HCT116 (cell line): ENCODE measurements around the gene DUSP16. TPM values are rescaled to one million over a fixed set of nuclear protein-coding genes. Genes with fewer than 3 reads are reported as not detected.

Experiments used
- ATAC-seq: fragments of 200-7000 bp; cut with Tn5 transposase; 2 replicates; pipeline ENCODE4 v1.9.1; 2020; ENCODE audit warnings: mild to moderate bottlenecking, moderate library complexity
- BruUV-seq: library from RNA; stranded (reverse); fragments of 400-500 nt; replicated peaks from 2 replicates; lab custom pipeline; 2021; lab: Mats Ljungman, UMichigan
- CTCF ChIA-PET: fragments of 300-600 bp; sonication (Branson Sonifier 250); formaldehyde crosslinking; loops from one replicate; lab custom pipeline; 2021; ENCODE audit warnings: antibody characterized with exemption; lab: Charles Lee
- POLR2A ChIA-PET: fragments of 300-600, 350-600 bp; sonication (Branson Sonifier 250); formaldehyde crosslinking; loops from one replicate; lab custom pipeline; 2021; ENCODE audit warnings: antibody characterized with exemption; lab: Charles Lee
- RAD21 ChIA-PET, 2 experiments: fragments of 300-600 bp; sonication (Branson Sonifier 250); formaldehyde crosslinking; loops; one replicate each; lab custom pipeline; 2023; ENCODE audit warnings: low total read pairs in 2 of 2; ENCODE audit not compliant: uncharacterized antibody in 2 of 2, unreplicated experiment in 2 of 2, low non-redundant PET in 1 of 2; lab: Charles Lee
- DNase-seq: peaks from one replicate; pipeline ENCODE4 v3.0.0-alpha.2; 2010; ENCODE audit warnings: low read depth, low spot score
- H2AFZ ChIP-seq: fragments of 200-600 bp; shearing (Covaris generic), sonication (generic); 2 replicates; pipeline ENCODE4 v1.6.1; 2017; ENCODE audit warnings: low read depth, mixed run types, mixed read lengths, antibody characterized with exemption, low read length; ENCODE audit not compliant: poor library complexity, severe bottlenecking
- H3K27ac ChIP-seq: 2 replicates; pipeline ENCODE4 v1.5.1; 2012; ENCODE audit warnings: low read depth, low read length
- H3K27me3 ChIP-seq: fragments of 200-600 bp; sonication (generic); 2 replicates; pipeline ENCODE4 v1.6.1; 2016; ENCODE audit warnings: mixed run types, low read length, mixed read lengths; ENCODE audit not compliant: insufficient read depth
- H3K36me3 ChIP-seq, 2 experiments: fragments of 200-500 bp in 1 of 2; fragments of 200-600 bp in 1 of 2; sonication (Bioruptor generic) in 1 of 2; sonication (generic) in 1 of 2; 2 replicates each; pipeline versions ENCODE4 v1.5.1 to v1.6.1; 2014 to 2016; ENCODE audit warnings: low read length in 2 of 2, inconsistent platforms in 1 of 2, mixed read lengths in 1 of 2, mixed run types in 1 of 2; ENCODE audit not compliant: insufficient read depth in 2 of 2, control insufficient read depth in 1 of 2
- H3K4me1 ChIP-seq, 2 experiments: fragments of 200-600 bp in 1 of 2; sonication (generic) in 1 of 2; 2 replicates each; pipeline versions ENCODE4 v1.5.1 to v1.6.1; 2012 to 2017; ENCODE audit warnings: low read length in 2 of 2, inconsistent platforms in 1 of 2, mild to moderate bottlenecking in 1 of 2, mixed read lengths in 1 of 2, mixed run types in 1 of 2, moderate library complexity in 1 of 2; ENCODE audit not compliant: insufficient read depth in 2 of 2, control insufficient read depth in 1 of 2
- H3K4me2 ChIP-seq: fragments of 200-600 bp; sonication (generic); 2 replicates; pipeline ENCODE4 v1.6.1; 2017; ENCODE audit warnings: mixed run types, low read length, mixed read lengths
- H3K4me3 ChIP-seq, 2 experiments: fragments of 200-600 bp in 1 of 2; sonication (generic) in 1 of 2; replicated peaks in 1 of 2; 2 replicates each; pipeline ENCODE4 v1.5.1; 2011 to 2016; ENCODE audit warnings: low read length in 2 of 2, control low read depth in 1 of 2, low read depth in 1 of 2, mild to moderate bottlenecking in 1 of 2, mixed read lengths in 1 of 2, mixed run types in 1 of 2
- H3K79me2 ChIP-seq: fragments of 200-600 bp; sonication (generic); 2 replicates; pipeline ENCODE4 v1.6.1; 2017; ENCODE audit warnings: mild to moderate bottlenecking, mixed run types, low read length, moderate library complexity, mixed read lengths; ENCODE audit not compliant: insufficient read depth
- H3K9ac ChIP-seq: fragments of 200-600 bp; sonication (generic); 2 replicates; pipeline ENCODE4 v1.6.1; 2016; ENCODE audit warnings: low read length, mixed read lengths
- H3K9me2 ChIP-seq: fragments of 200-600 bp; sonication (generic), shearing (Covaris generic); 2 replicates; pipeline ENCODE4 v1.6.1; 2017; ENCODE audit warnings: mixed run types, mild to moderate bottlenecking, moderate library complexity; ENCODE audit not compliant: insufficient read depth
- H3K9me3 ChIP-seq, 2 experiments: fragments of 200-500 bp in 1 of 2; fragments of 200-600 bp in 1 of 2; sonication (Bioruptor generic) in 1 of 2; sonication (generic) in 1 of 2; 2 replicates each; pipeline ENCODE4 v1.6.1; 2014 to 2017; ENCODE audit warnings: low read length in 2 of 2, mixed read lengths in 2 of 2, inconsistent platforms in 1 of 2, low read depth in 1 of 2, mild to moderate bottlenecking in 1 of 2, mixed run types in 1 of 2, moderate library complexity in 1 of 2; ENCODE audit not compliant: control insufficient read depth in 1 of 2, insufficient read depth in 1 of 2
- H4K20me1 ChIP-seq: fragments of 200-600 bp; sonication (generic), shearing (Covaris generic); 2 replicates; pipeline ENCODE4 v1.6.1; 2017; ENCODE audit warnings: mixed run types, mild to moderate bottlenecking, moderate library complexity; ENCODE audit not compliant: insufficient read depth
- EZH2 ChIP-seq: fragments of 200-600 bp; sonication (generic); IDR thresholded peaks from 2 replicates; pipeline ENCODE4 v1.6.1; 2017; ENCODE audit warnings: antibody characterized with exemption, mixed run types
- EZH2phosphoT487 ChIP-seq: fragments of 200-600 bp; IDR thresholded peaks from 2 replicates; pipeline ENCODE4 v1.6.1; 2018; ENCODE audit warnings: antibody characterized with exemption, borderline replicate concordance
- JUND ChIP-seq: IDR thresholded peaks from 2 replicates; pipeline ENCODE4 v1.6.1; 2012
- REST ChIP-seq: IDR thresholded peaks from 2 replicates; pipeline ENCODE4 v1.6.1; 2012; ENCODE audit warnings: low read depth
- intact Hi-C: fragments of 100-400 bp; cut with micrococcal nuclease; formaldehyde crosslinking; loops from 2 replicates; pipeline ENCODE4 v1.10.0; 2022
- total RNA-seq: library from RNA; stranded (reverse); gene quantifications from one replicate; pipeline ENCODE4 v1.2.1, GENCODE V29; 2021; ENCODE audit not compliant: unreplicated experiment

DUSP16 gene
- total RNA-seq, 1 experiment from 2014 or later = 13.4 TPM

DNA sequence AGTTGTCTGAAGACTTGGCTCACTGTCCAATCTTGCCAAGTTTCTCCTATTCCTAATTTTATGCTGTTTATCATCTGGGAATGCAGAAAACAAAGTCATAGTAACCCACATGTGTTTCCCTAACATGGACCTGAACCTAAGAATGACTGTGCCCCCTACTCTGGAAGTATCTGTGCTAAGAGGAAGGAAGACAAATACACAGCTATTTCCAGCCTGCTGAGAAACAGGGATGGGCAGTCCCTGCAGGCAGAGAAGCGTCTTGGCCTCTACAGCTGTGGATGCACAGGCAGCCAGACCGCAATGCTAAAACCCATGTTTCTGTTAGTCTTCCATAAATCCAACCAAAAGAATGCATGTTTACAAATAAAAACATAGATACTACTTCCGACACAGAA, 56.2 kb downstream of the DUSP16 start:
- H3K4me1 ChIP-seq = 0 out of 4 replicates have a peak, but pooled peaks cover 0 to 4% of the 10 kb centered on the region in 2 experiments
- intact Hi-C loops = no loop called here
- no peak overlapping the region for H3K9ac ChIP-seq
- ChIA-PET CTCF (no interaction called here), RAD21 (no interaction called here), POLR2A (no interaction called here)
- no peaks in the 10 kb centered on the region for H4K20me1 ChIP-seq
- H3K4me3 ChIP-seq = no peak overlapping the region
- TF ChIP-seq EZH2phosphoT487 (no peak), REST (no peak), EZH2 (no peak), JUND (no peak)
- no peaks in the 10 kb centered on the region for H3K27me3 ChIP-seq
- no peak overlapping the region for H3K4me2 ChIP-seq
- H2AFZ ChIP-seq = no peak overlapping the region
- DNase-seq (no peak), ATAC-seq (no peak)
- no peaks in the 10 kb centered on the region for H3K36me3 ChIP-seq
- H3K9me3 ChIP-seq = no peaks in the 10 kb centered on the region
- H3K9me2 ChIP-seq = no peaks in the 10 kb centered on the region
- no peaks in the 10 kb centered on the region; the same call in 1 of the 2 replicates for H3K79me2 ChIP-seq
- H3K27ac ChIP-seq = no peak overlapping the region
- no TSS peak for BruUV-seq
